ENCODE results near the gene TSC22D1. TPM values are rescaled to one million over a fixed set of nuclear protein-coding genes. Genes with fewer than 3 reads are reported as not detected.

TSC22D1 gene
- total RNA-seq, 1 experiment from 2014 or later, result 72.5 TPM

GRCh38 chr13:44591316-44591715 is 15.2 kb upstream of the TSC22D1 start:
- CTCF ChIA-PET, result interaction anchor here (0.6 to 1.0 kb wide), 3 partner anchors 16 to 108 kb away, joined by 3 to 6 read pairs (median 4); no protein-coding TSS in a partner anchor
- Mint-ChIP-seq H3K9me3 (peaks cover 21% of the 10 kb centered on the region), H3K36me3 (peaks cover 7% of the 10 kb centered on the region), H3K27ac (no peak overlapping the region), H3K27me3 (ENCODE audit: low read depth) (no peaks in the 10 kb centered on the region), H3K4me1 (peaks cover 22% of the 10 kb centered on the region), H3K4me3 (no peak overlapping the region)
- TF ChIP-seq ZNF416 (CRISPR knock-in tag; IDR thresholded peaks at IDR 0.05), result no peak
- no peak for TF ChIP-seq SP1 (CRISPR knock-in tag; conservative IDR thresholded peaks at IDR 0.05)
- TF ChIP-seq IRF2 (CRISPR knock-in tag; IDR thresholded peaks at IDR 0.05; ENCODE audit: borderline replicate concordance, low read depth), result no peak
- TF ChIP-seq CREM (CRISPR knock-in tag; IDR thresholded peaks at IDR 0.05), result no peak
- no peak for TF ChIP-seq JAZF1 (CRISPR knock-in tag; IDR thresholded peaks at IDR 0.05)
- no peak for TF ChIP-seq PREB (CRISPR knock-in tag; IDR thresholded peaks at IDR 0.05; ENCODE audit: borderline replicate concordance)
- TF ChIP-seq USF1 (CRISPR knock-in tag; IDR thresholded peaks at IDR 0.05), result no peak
- no peak for TF ChIP-seq GRHL2 (CRISPR knock-in tag; IDR thresholded peaks at IDR 0.05; ENCODE audit: insufficient replicate concordance, severe bottlenecking)
- POLR2A ChIA-PET, result interaction anchor here (1.0 kb wide), 1 partner anchor 12 kb away, joined by 3 read pairs; no protein-coding TSS in a partner anchor
- DNase-seq (ENCODE audit: low spot score), result peak; percentile 74
- peak; percentile 98 for ATAC-seq

GRCh38 chr13:44583137-44583536 is 7.0 kb upstream of the TSC22D1 start:
- no peak overlapping the region for H3K27ac Mint-ChIP-seq
- ChIA-PET CTCF (no interaction called here), POLR2A (no interaction called here)
- ATAC-seq, result no peak
- no peaks in the 10 kb centered on the region for H3K36me3 Mint-ChIP-seq
- H3K27me3 Mint-ChIP-seq (ENCODE audit: low read depth), result no peaks in the 10 kb centered on the region
- DNase-seq (ENCODE audit: low spot score), result no peak
- TF ChIP-seq TP53 (CRISPR knock-in tag; IDR thresholded peaks at IDR 0.05) (no peak), CREM (CRISPR knock-in tag; IDR thresholded peaks at IDR 0.05) (no peak), SP1 (CRISPR knock-in tag; conservative IDR thresholded peaks at IDR 0.05) (no peak), ETV6 (CRISPR knock-in tag; IDR thresholded peaks at IDR 0.05) (no peak), ARID4B (CRISPR knock-in tag; IDR thresholded peaks at IDR 0.05; ENCODE audit: borderline replicate concordance) (no peak), GRHL2 (CRISPR knock-in tag; IDR thresholded peaks at IDR 0.05; ENCODE audit: insufficient replicate concordance, severe bottlenecking) (no peak), ZNF317 (CRISPR knock-in tag; IDR thresholded peaks at IDR 0.05; ENCODE audit: borderline replicate concordance, low read depth) (no peak), TEAD1 (CRISPR knock-in tag; IDR thresholded peaks at IDR 0.05) (no peak), AR (CRISPR knock-in tag; IDR thresholded peaks at IDR 0.05) (no peak), TEAD4 (CRISPR knock-in tag; IDR thresholded peaks at IDR 0.05) (no peak), FOXP4 (CRISPR knock-in tag; IDR thresholded peaks at IDR 0.05) (no peak), ATF2 (CRISPR knock-in tag; IDR thresholded peaks at IDR 0.05; ENCODE audit: borderline replicate concordance, low read depth) (no peak), CBFB (CRISPR knock-in tag; IDR thresholded peaks at IDR 0.05; ENCODE audit: low read depth) (no peak)
- H3K4me1 Mint-ChIP-seq, result peaks cover 32% of the 10 kb centered on the region
- H3K9me3 Mint-ChIP-seq, result no peaks in the 10 kb centered on the region
- no peak overlapping the region for H3K4me3 Mint-ChIP-seq

Data from WTC11 (cell line).